ENCODE data around the gene ATP5MK. TPM values are rescaled to one million over a fixed set of nuclear protein-coding genes. Genes with fewer than 3 reads are reported as not detected.

The ATP5MK gene
- total RNA-seq (100 to 1,000 TPM; 175 to 193 TPM), polyA plus RNA-seq (ENCODE audit: insufficient read depth, low read depth, low replicate concordance) (280 TPM)
- long read RNA-seq, donor 1, transcript ATP5MD-204 (5 exons, 626 nt), result minor isoform, 7 of 311 reads
- long read RNA-seq, donor 1, transcript ATP5MD-201 (4 exons, 364 nt), result major isoform, 251 of 311 reads
- long read RNA-seq, donor 1, partial matches to known transcripts, result 49 of 311 reads
- long read RNA-seq, donor 1, other reads (novel, unspliced or antisense), result 0 of 311 reads
- long read RNA-seq, donor 2, transcript ATP5MD-201 (4 exons, 364 nt), result major isoform, 137 of 170 reads
- long read RNA-seq, donor 2, transcript ATP5MD-204 (5 exons, 626 nt), result minor isoform, 7 of 170 reads
- long read RNA-seq, donor 2, partial matches to known transcripts, result 19 of 170 reads
- long read RNA-seq, donor 2, other reads (novel, unspliced or antisense), result 0 of 170 reads

GRCh38 chr10:103396067-103396788, at the start of gene ATP5MK, which contains the start of gene PDCD11:
Gene ATP5MK, minus strand, starts transcription at chr10:103396475. Its CDS starts 4,018 bp downstream, at chr10:103392457.
Gene PDCD11, plus strand, starts transcription at chr10:103396626. Its CDS starts 1,801 bp downstream, at chr10:103398427.
- peak within 1 kb of the TSS; percentile 91 to 96 for H3K4me3 ChIP-seq
- DNase-seq, result peak; percentile 100
- no peaks in the 10 kb centered on the region for H3K27me3 ChIP-seq
- H3K4me1 ChIP-seq, result peaks cover 19% of the 10 kb centered on the region
- intact Hi-C loops (cut with DNase I; ENCODE audit: low total_unique reads), result no loop called here
- H3K27ac ChIP-seq, result peak within 1 kb of the TSS; percentile 80 to 82
- H3K36me3 ChIP-seq (ENCODE audit: low read depth, missing control alignments), result no peaks in the 10 kb centered on the region
- no peaks in the 10 kb centered on the region for H3K9me3 ChIP-seq
- TF ChIP-seq POLR2A (IDR thresholded peaks at IDR 0.05) (no peak), CTCF (IDR thresholded peaks at IDR 0.05) (no peak)
- 0 to 1% methylated on average over 16 to 56 of the region's 56 CpGs for WGBS, 2 donors

GRCh38 chr10:103445366-103445765, 49.1 kb upstream of the ATP5MK start:
- Histone ChIP-seq H3K4me1 (peaks cover 71% of the 10 kb centered on the region), H3K27me3 (no peaks in the 10 kb centered on the region), H3K27ac (peak overlapping the region; percentile 70 to 83), H3K36me3 (ENCODE audit: low read depth, missing control alignments) (no peaks in the 10 kb centered on the region), H3K9me3 (no peaks in the 10 kb centered on the region), H3K4me3 (no peak overlapping the region)
- TF ChIP-seq POLR2A (IDR thresholded peaks at IDR 0.05) (no peak), CTCF (IDR thresholded peaks at IDR 0.05) (no peak)
- 89 to 94% methylated on average over 9 of the region's 9 CpGs for WGBS, 2 donors
- intact Hi-C loops (cut with DNase I; ENCODE audit: low total_unique reads), result no loop called here
- no peak for DNase-seq

- Histone ChIP-seq H3K4me3 (no peak overlapping the region), H3K27ac (peak overlapping the region in 1 of 2 donors; percentile 83), H3K36me3 (ENCODE audit: low read depth, missing control alignments) (no peaks in the 10 kb centered on the region), H3K9me3 (no peaks in the 10 kb centered on the region), H3K27me3 (no peaks in the 10 kb centered on the region), H3K4me1 (peaks cover 62% of the 10 kb centered on the region)
- intact Hi-C loops (cut with DNase I; ENCODE audit: low total_unique reads), result no loop called here
- 74 to 82% methylated on average over 9 to 10 of the region's 10 CpGs for WGBS, 2 donors
- no peak for DNase-seq
- TF ChIP-seq CTCF (IDR thresholded peaks at IDR 0.05) (no peak), POLR2A (IDR thresholded peaks at IDR 0.05) (no peak)
These were observed 48.2 kb upstream of the ATP5MK start for GRCh38 chr10:103444478-103444877.

GRCh38 chr10:103443475-103444185, 47.4 kb upstream of the ATP5MK start:
- intact Hi-C loops (cut with DNase I; ENCODE audit: low total_unique reads), result no loop called here
- Histone ChIP-seq H3K4me1 (peaks cover 54% of the 10 kb centered on the region), H3K27ac (peak overlapping the region; percentile 72 to 85), H3K4me3 (no peak overlapping the region), H3K27me3 (no peaks in the 10 kb centered on the region), H3K36me3 (ENCODE audit: low read depth, missing control alignments) (no peaks in the 10 kb centered on the region), H3K9me3 (no peaks in the 10 kb centered on the region)
- TF ChIP-seq CTCF (IDR thresholded peaks at IDR 0.05) (no peak), POLR2A (IDR thresholded peaks at IDR 0.05) (no peak)
- no peak for DNase-seq
- whole genome bisulfite sequencing, 2 donors, result 92% methylated on average over 21 to 23 of the region's 23 CpGs
